Ovary (tissue), 3 donors: ENCODE results near the gene KRTAP4-7.
"Not testable (repeated sequence)": the region's sequence is repeated elsewhere in the genome, so short reads cannot be mapped to it uniquely, and the experiment has no call there.

Source experiments
- CTCF ChIP-seq, 3 donors: fragments of 450-650 bp in 2 of 3; fragments of 200-600 bp in 1 of 3; IDR thresholded peaks; one replicate each; pipeline versions ENCODE4 v1.5.1 to v1.8.0; 2016 to 2022; ENCODE audit warnings: antibody characterized with exemption in 3 of 3, mild to moderate bottlenecking in 1 of 3
- EP300 ChIP-seq: sonication (generic); formaldehyde crosslinking; IDR thresholded peaks from one replicate; pipeline ENCODE4 v1.6.1; 2017; ENCODE audit warnings: antibody characterized with exemption
- donor health status: DM: no; HTN: no; CAD: no.

DNA sequence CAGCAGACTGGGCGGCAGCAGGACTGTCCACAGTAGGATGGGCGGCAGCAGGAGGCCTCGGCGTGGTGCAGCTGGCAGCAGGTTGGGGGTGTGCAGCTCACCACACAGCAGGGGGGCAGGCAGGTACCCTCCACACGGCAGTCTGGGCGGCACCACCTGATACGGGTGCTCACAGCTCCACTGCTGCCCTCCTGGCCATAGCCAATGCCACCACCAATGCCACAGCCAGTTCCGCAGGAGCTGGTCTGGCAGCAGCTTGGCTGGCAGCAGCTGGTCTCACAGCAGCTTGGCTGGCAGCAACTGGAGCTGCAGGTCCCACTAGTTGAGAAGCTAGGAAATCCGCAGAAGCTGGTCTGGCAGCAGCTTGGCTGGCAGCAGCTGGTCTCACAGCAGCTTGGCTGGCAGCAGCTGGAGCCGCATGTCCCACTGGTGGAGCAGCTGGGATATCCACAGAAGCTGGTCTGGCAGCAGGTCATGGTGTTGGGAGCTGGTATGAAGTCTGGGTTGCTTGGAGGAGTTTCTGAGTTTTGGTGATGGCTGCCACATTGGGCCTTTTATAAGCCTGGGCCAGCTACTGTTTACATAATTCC, 49.5 kb upstream of the KRTAP4-7 start, which contains the start of gene KRTAP1-3:
- TF ChIP-seq CTCF (IDR thresholded peaks at IDR 0.05); EP300: not testable (repeated sequence)
